Vagina (tissue), 2 donors: ENCODE results near the gene PPP2R5E. TPM values are rescaled to one million over a fixed set of nuclear protein-coding genes. Genes with fewer than 3 reads are reported as not detected.

Experiments
- DNase-seq, 2 donors: peaks; one replicate each; pipeline ENCODE4 v3.0.0-alpha.2; 2017; ENCODE audit errors: extremely low spot score in 2 of 2
- H3K27ac ChIP-seq: fragments of 200-600 bp; sonication (generic); one replicate; pipeline ENCODE4 v1.5.1; 2019
- H3K27me3 ChIP-seq: fragments of 200-600 bp; sonication (generic); one replicate; pipeline ENCODE4 v1.5.1; 2019
- H3K36me3 ChIP-seq, 2 donors: fragments of 200-600 bp; sonication (generic); one replicate each; pipeline ENCODE4 v1.5.1; 2017 to 2019
- H3K4me1 ChIP-seq: fragments of 200-600 bp; sonication (generic); one replicate; pipeline ENCODE4 v1.5.1; 2019
- H3K4me3 ChIP-seq, 2 donors: fragments of 200-600 bp; sonication (generic); 1 replicate in 1 of 2; 2 replicates in 1 of 2; pipeline ENCODE4 v1.5.1; 2016 to 2019
- H3K9me3 ChIP-seq: fragments of 200-600 bp; sonication (generic); one replicate; pipeline ENCODE4 v1.5.1; 2019
- POLR2A ChIP-seq, 2 donors: fragments of 450-650 bp; IDR thresholded peaks; one replicate each; pipeline ENCODE4 v1.6.1; 2017; ENCODE audit warnings: antibody characterized with exemption in 2 of 2, mild to moderate bottlenecking in 2 of 2, moderate library complexity in 2 of 2
- POLR2AphosphoS5 ChIP-seq, 2 donors: sonication (generic); formaldehyde crosslinking; IDR thresholded peaks; one replicate each; pipeline ENCODE4 v1.9.0; 2017; ENCODE audit warnings: antibody characterized with exemption in 2 of 2, mild to moderate bottlenecking in 2 of 2, low read depth in 1 of 2; ENCODE audit not compliant: insufficient read depth in 1 of 2
- intact Hi-C: fragments of 100-400 bp; cut with DNase I; formaldehyde crosslinking; loops from one replicate; pipeline ENCODE4 v1.15.1; 2023
- total RNA-seq: library from RNA; depleted of rRNA; stranded (reverse); fragments of >200 nt; gene quantifications from one replicate; pipeline ENCODE4 v1.2.3, GENCODE V29; 2016
- TF ChIP-seq, protein P1 (sequence below), 3 experiments: fragments of 450-650 bp in 2 of 3; fragments of 200-600 bp in 1 of 3; sonication (generic) in 1 of 3; IDR thresholded peaks; one replicate each; pipeline ENCODE4 v1.5.1; 2017 to 2019; ENCODE audit warnings: antibody characterized with exemption in 3 of 3, mild to moderate bottlenecking in 2 of 3, moderate library complexity in 2 of 3

PPP2R5E gene
- total RNA-seq, 1 donor from 2014 or later: 22.6 TPM

DNA sequence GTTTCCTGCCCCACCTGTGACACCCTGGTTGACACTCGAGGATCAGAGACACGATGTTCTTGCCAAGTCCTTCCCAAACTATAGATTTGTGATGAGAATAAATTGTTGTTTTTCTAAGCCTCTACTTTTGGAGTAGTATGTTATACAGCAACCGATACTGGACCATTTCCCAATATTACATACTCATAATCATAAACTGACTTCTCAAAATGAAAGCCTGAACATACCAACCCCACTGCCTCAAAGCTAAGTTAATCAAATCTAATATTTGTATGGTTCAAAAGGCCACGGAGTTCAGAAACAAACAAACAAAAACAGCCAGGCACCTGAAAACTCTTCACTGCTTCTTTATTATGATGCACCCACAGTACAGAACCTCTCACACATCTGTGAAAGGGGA lies 172.1 kb downstream of the PPP2R5E start:
- TF ChIP-seq, protein P1, sequence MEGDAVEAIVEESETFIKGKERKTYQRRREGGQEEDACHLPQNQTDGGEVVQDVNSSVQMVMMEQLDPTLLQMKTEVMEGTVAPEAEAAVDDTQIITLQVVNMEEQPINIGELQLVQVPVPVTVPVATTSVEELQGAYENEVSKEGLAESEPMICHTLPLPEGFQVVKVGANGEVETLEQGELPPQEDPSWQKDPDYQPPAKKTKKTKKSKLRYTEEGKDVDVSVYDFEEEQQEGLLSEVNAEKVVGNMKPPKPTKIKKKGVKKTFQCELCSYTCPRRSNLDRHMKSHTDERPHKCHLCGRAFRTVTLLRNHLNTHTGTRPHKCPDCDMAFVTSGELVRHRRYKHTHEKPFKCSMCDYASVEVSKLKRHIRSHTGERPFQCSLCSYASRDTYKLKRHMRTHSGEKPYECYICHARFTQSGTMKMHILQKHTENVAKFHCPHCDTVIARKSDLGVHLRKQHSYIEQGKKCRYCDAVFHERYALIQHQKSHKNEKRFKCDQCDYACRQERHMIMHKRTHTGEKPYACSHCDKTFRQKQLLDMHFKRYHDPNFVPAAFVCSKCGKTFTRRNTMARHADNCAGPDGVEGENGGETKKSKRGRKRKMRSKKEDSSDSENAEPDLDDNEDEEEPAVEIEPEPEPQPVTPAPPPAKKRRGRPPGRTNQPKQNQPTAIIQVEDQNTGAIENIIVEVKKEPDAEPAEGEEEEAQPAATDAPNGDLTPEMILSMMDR (IDR thresholded peaks at IDR 0.05): no peak
- TF ChIP-seq POLR2A (IDR thresholded peaks at IDR 0.05): no peak
- TF ChIP-seq POLR2AphosphoS5 (IDR thresholded peaks at IDR 0.05; ENCODE audit: insufficient read depth in 1 of 2, low read depth in 1 of 2): no peak
- intact Hi-C loops: no loop called here
- H3K36me3 ChIP-seq: peaks cover 0 to 10% of the 10 kb centered on the region in 2 donors
- no peaks in the 10 kb centered on the region for H3K27me3 ChIP-seq
- no peak overlapping the region for H3K4me3 ChIP-seq
- no peak for DNase-seq
- H3K27ac ChIP-seq: no peak overlapping the region
- H3K4me1 ChIP-seq: no peaks in the 10 kb centered on the region
- no peaks in the 10 kb centered on the region for H3K9me3 ChIP-seq

DNA sequence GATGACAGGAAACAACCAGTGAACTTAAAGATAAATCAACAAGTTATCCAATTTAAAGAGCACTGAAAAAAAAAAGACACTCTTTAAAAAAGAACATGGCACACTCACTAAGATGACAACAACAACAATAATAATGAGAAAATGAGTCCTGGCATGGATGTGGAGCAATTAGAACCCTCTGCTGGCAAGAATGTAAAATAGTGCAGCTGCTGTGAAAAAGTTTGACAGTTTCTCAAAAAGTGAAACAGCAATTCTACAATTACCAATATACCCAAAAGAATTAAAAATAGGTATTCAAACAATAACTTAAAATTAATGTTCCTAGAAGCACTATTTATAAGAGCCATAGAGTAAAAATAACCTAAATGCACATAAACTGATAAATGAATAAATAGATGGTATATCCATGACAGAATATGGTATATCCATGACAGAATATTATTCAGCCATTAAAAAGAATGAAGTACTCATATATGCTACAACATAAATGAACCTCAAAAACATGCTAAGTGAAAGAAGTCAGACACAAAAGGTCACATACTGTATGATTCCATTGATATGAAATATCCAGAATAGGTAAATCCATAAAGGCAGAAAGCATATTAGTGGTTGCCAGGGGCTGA lies 175.3 kb downstream of the PPP2R5E start:
- Histone ChIP-seq H3K36me3 (peaks cover 0 to 5% of the 10 kb centered on the region in 2 donors), H3K4me1 (no peaks in the 10 kb centered on the region), H3K4me3 (no peak overlapping the region), H3K9me3 (no peaks in the 10 kb centered on the region), H3K27me3 (no peaks in the 10 kb centered on the region), H3K27ac (no peak overlapping the region)
- TF ChIP-seq, protein P1 (IDR thresholded peaks at IDR 0.05): no peak
- TF ChIP-seq POLR2AphosphoS5 (IDR thresholded peaks at IDR 0.05; ENCODE audit: insufficient read depth in 1 of 2, low read depth in 1 of 2) (no peak), POLR2A (IDR thresholded peaks at IDR 0.05) (no peak)
- no peak for DNase-seq
- intact Hi-C loops: no loop called here

DNA sequence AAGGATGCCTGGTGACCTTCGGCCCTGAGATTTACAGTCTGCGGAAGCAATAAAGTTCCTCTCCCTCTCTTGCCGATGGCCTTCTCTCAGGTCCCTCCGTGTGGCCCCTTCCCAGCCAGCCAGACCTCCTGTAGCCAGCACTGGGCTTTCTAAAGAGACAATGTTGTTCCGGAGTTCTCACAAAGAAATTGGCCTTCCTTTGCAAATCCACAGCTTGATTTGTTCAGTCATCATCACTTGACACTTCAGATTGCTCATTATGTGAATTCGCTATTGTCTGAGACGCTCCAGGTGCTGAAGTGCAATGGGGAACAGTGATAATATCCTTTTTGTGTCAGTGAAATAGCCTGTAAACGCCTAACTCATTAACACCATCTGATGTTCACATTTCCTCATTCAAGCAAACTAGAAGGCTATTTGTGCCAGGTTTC lies 180.8 kb downstream of the PPP2R5E start:
- no peak overlapping the region for H3K27ac ChIP-seq
- TF ChIP-seq POLR2AphosphoS5 (IDR thresholded peaks at IDR 0.05; ENCODE audit: insufficient read depth in 1 of 2, low read depth in 1 of 2) (no peak), POLR2A (IDR thresholded peaks at IDR 0.05) (no peak)
- TF ChIP-seq, protein P1 (IDR thresholded peaks at IDR 0.05): no peak
- H3K27me3 ChIP-seq: no peaks in the 10 kb centered on the region
- no peaks in the 10 kb centered on the region for H3K9me3 ChIP-seq
- intact Hi-C loops: no loop called here
- no peaks in the 10 kb centered on the region for H3K36me3 ChIP-seq
- no peak for DNase-seq
- H3K4me1 ChIP-seq: no peaks in the 10 kb centered on the region
- H3K4me3 ChIP-seq: no peak overlapping the region

DNA sequence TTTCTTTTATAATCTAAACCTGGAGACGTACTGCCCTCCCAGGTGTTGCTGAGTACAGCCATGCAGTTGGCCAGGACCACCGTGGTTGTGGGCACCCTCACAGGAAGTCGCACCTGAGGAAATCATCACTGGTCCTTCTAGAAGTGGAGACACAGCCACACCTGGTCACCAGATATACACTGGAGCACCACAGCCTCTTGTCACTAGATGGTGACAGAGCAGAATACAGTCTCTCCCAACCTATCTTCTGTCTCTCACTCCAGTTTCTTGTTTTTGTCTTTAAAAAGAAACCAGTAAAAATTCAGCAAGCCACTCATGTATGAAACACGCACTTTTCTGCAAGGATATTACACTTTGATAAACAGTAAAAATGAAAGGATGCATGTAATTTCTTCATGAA lies 181.4 kb downstream of the PPP2R5E start:
- intact Hi-C loops: no loop called here
- Histone ChIP-seq H3K9me3 (no peaks in the 10 kb centered on the region), H3K4me3 (no peak overlapping the region), H3K4me1 (no peaks in the 10 kb centered on the region), H3K27me3 (no peaks in the 10 kb centered on the region), H3K27ac (no peak overlapping the region), H3K36me3 (no peaks in the 10 kb centered on the region)
- no peak for DNase-seq
- TF ChIP-seq POLR2A (IDR thresholded peaks at IDR 0.05) (no peak), POLR2AphosphoS5 (IDR thresholded peaks at IDR 0.05; ENCODE audit: insufficient read depth in 1 of 2, low read depth in 1 of 2) (no peak)
- TF ChIP-seq, protein P1 (IDR thresholded peaks at IDR 0.05): no peak

DNA sequence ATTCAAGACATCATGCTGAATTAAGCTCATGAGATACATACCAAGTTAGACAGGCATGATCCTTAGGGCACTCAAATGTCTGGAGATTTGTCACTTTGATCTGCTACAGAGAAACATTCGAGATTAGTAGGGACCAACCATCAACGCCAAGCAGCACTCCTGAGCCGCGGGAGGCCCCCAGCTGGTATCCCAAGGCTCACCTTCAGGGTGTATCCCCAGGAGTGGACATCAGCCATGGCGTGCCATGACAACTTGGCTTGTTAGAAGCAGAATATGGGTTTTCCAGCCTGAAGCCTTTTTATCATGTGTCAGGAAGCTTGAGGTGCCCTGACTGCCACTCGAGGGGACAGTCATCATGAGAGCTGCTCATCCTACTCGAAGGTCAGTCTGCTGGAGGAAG lies 185.3 kb downstream of the PPP2R5E start:
- DNase-seq: no peak
- H3K36me3 ChIP-seq: no peaks in the 10 kb centered on the region
- TF ChIP-seq POLR2A (IDR thresholded peaks at IDR 0.05): no peak
- no peak for TF ChIP-seq POLR2AphosphoS5 (IDR thresholded peaks at IDR 0.05; ENCODE audit: insufficient read depth in 1 of 2, low read depth in 1 of 2)
- TF ChIP-seq, protein P1 (IDR thresholded peaks at IDR 0.05): no peak
- no peaks in the 10 kb centered on the region for H3K9me3 ChIP-seq
- no peak overlapping the region for H3K27ac ChIP-seq
- intact Hi-C loops: no loop called here
- H3K27me3 ChIP-seq: no peaks in the 10 kb centered on the region
- no peaks in the 10 kb centered on the region for H3K4me1 ChIP-seq
- no peak overlapping the region for H3K4me3 ChIP-seq
